ENCODE data around the gene ZNF648. TPM values are rescaled to one million over a fixed set of nuclear protein-coding genes. Genes with fewer than 3 reads are reported as not detected.
"Not testable (repeated sequence)": the region's sequence is repeated elsewhere in the genome, so short reads cannot be mapped to it uniquely, and the experiment has no call there.

ZNF648 gene
- total RNA-seq, 1 experiment from 2014 or later = not detected

DNA sequence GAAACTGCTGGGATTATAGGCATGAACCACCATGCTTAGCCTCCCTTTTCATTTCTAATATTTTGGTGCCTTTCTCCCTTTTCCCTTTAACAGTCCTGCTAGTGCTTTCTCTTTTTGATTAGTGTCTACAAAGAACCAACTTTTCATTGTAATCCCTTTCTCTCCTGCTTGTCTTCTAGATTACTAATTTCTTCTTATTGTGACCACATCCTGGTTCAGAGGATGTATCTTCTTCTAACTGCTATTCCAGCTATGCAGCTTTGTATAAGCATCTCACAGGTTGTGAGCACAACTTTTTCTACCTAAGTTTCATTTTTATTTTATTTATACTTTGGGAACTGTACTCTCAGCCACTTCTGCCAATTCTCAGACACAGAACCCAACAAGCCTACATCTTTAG, 14.7 kb downstream of the ZNF648 start:
- in situ Hi-C loops (cut with HindIII; ENCODE audit: low pct_unique_long_range_greater_than_20kb, low sequenced_read_pairs) = no loop called here
- DNase-seq (ENCODE audit: low read depth) = no peak

DNA sequence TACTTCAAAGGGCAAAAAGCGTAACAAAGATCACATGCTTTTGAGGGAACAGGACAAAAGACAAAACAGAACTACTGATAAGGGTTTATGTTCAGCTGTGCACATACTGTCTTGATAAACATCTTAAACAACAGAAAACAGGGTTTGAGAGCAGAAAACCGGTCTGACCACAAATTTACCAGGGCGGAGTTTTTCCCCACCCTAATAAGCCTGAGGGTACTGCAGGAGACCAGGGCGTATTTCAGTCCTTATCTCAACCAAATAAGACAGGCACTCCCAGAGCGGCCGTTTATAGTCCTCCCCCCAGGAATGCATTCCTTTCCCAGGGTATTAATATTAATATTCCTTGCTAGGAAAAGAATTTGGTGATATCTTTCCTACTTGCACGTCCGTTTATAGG, 16.0 kb downstream of the ZNF648 start:
- in situ Hi-C loops (cut with HindIII; ENCODE audit: low pct_unique_long_range_greater_than_20kb, low sequenced_read_pairs); DNase-seq (ENCODE audit: low read depth): not testable (repeated sequence)

DNA sequence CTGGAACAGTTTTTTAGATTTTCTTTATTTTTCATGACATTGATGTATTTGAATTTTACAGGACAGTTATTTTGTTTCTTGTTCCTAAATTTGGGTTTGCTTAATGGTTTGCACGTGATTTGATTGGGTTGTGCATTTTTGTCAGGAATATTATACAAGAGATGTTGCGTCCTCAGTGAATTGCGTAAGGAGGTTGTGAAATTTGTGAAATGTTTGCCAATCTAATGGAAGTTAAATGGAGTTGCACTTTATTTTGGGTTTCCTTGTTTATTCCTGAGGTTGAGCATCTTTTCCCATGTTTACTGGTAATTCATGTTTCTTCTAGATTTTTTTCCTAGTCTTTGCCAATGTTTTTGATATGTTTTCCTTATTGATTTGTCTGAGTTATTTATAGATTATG, 19.9 kb downstream of the ZNF648 start:
- no peak for DNase-seq (ENCODE audit: low read depth)
- in situ Hi-C loops (cut with HindIII; ENCODE audit: low pct_unique_long_range_greater_than_20kb, low sequenced_read_pairs) = no loop called here

DNA sequence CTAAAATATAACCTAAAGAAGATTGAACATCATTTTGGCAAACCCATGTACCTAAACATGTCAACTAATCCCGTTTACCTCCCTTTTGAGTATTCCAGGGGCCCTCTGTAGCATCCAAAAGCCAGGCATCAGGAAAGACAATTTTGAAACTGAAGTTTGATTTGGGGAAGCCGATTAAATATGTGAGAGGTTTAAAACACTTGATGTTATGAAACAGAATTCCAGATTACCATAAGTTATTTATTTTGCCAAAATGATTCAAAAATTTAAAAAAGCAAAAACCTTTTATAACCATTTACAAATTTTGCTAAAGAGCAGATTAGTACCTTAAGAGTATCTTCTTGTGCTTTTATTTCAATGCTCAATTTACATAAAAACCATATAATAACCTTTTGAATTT, 23.3 kb downstream of the ZNF648 start:
- in situ Hi-C loops (cut with HindIII; ENCODE audit: low pct_unique_long_range_greater_than_20kb, low sequenced_read_pairs) = no loop called here
- DNase-seq (ENCODE audit: low read depth) = no peak

DNA sequence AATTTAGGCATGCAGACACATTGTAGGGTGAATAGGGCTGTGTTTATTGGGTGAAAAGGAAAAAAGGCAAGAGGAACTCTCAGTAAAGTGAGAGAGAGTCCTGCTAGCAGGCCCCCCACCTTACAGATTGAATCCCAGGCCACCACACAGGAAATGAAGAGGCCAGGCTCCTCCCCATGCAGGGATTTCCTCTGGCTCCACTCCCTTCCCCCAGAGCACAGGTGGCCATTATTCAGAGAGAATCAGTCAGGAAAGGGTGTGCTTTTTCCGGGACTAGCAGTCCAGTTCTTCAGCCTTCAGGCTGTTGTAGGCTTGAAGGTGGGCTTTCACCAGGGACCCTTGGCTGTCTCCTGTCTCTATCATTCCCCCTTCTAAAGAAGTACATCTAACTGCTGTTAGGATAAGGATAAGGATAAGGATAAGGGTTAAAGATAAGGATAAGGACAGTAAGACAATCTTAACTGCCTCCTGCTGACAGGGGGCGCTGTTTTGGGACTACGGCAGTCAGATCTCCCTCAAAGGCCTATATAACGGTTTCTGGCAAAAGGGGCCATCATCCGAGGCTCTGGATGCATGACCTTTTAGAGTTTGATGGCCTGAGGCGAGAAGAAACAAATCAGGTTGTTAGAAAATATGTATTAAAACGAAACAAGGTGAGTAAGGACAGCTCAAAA, 26.3 kb downstream of the ZNF648 start:
- DNase-seq (ENCODE audit: low read depth) = no peak
- in situ Hi-C loops (cut with HindIII; ENCODE audit: low pct_unique_long_range_greater_than_20kb, low sequenced_read_pairs) = no loop called here

DNA sequence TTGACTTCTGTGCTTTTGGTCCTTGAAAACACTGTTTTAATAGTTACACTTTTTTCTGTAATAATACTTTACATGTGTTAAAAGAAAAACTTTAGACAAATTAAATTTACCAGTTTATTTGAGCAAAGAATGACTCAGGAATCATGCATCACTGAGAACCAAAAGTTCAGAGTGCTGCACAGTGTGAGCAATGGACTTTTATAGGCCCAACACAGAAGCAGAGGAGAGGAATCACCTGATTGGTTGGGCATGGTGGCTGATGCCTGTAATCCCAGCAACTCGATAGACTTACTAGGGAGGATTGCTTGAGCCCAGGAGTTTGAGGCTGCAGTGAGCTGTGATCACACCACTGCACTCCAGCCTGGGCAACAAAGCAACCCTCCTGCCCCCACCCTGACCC, 29.3 kb downstream of the ZNF648 start:
- peak; percentile 48 for DNase-seq (ENCODE audit: low read depth)
- in situ Hi-C loops (cut with HindIII; ENCODE audit: low pct_unique_long_range_greater_than_20kb, low sequenced_read_pairs) = no loop called here

DNA sequence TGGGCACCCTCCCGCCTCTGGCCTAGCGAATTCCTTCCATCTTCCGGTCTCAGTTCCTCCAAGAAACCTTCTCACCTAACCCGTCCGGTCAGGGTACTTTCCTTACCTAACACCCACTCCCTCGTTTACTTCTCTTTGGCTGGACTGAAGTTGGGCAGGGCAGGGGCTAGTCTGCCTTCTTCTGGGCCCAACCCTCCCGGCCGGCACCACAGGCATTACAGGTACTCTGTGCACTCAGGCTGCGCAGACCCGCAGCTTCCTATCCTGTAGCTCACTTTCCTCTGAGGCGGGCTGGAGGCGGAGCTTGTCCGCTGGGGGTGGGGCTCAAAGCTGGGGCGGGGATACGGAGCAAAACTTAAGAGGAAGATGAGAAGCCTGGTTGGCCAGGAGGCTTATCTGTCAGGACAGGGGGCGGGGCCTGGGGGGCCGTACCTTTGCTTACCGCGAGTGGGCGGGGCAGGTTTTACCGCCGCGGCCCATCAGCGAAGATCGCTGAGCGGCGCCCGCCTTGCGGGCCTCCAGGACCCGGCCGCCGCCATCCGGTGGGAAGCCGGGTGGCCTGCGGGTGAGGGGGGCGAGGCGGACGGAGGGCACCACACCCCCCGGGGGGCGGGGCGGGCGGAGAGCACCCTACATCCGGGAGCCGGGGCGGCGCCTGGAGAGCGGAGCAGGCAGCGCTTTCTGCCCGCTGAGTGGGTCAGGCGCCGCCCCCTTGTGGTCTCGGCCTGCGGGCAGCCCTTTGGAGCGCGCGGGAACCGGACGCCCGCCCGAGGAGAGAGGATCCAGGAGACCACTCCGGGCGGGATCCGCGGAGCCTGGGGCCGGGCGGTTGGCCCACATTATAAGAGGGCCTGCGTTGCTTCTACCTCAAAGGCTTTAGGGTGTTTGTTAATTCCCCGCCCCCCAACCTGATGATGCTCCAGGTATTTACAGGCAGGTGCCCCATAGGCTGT, 31.9 kb downstream of the ZNF648 start:
- in situ Hi-C loops (cut with HindIII; ENCODE audit: low pct_unique_long_range_greater_than_20kb, low sequenced_read_pairs) = no loop called here
- DNase-seq (ENCODE audit: low read depth) = peak; percentile 94

DNA sequence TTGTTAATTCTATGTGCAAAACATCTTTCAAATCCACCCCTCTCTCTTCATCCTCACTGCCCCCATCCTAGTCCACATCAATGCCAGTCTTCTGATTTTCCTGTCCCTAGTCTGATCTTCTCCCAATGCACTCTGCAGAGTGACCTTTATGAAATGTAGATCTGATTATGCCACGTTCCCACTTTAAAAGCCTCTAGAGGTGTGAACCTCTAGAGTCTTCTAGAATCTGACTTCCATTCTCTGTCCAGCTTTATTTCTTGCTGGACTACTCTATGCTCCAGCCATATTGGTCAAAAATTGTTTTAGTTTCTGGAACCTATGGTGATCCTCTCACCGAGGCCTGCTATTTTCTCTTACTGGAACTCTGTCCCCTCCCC, 32.5 kb downstream of the ZNF648 start:
- no peak for DNase-seq (ENCODE audit: low read depth)
- in situ Hi-C loops (cut with HindIII; ENCODE audit: low pct_unique_long_range_greater_than_20kb, low sequenced_read_pairs) = no loop called here

DNA sequence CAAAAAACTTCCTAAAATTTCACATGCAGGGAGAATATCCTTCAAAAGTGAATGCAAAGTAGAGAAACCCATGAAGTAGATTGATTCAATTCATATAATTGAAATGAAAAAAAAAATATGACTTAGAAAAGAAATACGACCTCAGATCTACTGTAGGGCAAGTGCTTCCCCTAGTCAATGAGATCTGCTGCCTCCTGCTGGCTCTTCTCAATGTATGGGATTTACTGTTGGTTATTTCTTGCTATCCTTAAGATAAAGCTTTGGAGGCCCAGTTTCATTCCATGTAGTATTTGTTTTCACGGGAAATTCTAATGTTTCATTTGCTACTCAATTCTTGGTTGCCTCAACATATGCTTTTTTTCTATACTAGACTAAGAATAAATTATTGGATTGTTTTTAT, 46.2 kb downstream of the ZNF648 start:
- no peak for DNase-seq (ENCODE audit: low read depth)

DNA sequence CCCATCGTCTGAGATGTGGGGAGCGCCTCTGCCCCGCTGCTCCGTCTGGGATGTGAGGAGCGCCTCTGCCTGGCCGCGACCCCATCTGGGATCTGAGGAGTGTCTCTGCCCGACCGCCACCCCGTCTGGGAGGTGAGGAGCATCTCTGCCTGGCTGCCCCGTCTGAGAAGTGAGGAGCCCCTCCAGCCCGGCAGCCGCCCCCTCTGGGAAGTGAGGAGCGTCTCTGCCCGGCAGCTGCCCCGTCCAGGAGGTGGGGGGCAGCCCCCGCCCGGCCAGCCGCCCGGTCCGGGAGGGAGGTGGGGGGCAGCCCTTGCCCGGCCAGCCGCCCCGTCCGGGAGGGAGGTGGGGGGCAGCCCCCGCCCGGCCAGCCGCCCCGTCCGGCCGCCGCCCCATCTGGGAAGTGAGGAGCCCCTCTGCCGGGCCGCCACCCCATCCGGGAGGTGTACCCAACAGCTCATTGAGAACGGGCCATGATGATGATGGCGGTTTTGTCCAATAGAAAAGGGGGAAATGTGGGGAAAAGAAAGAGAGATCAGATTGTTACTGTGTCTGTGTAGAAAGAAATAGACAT, 50.6 kb downstream of the ZNF648 start:
- DNase-seq (ENCODE audit: low read depth); in situ Hi-C loops (cut with HindIII; ENCODE audit: low pct_unique_long_range_greater_than_20kb, low sequenced_read_pairs): not testable (repeated sequence)

More for the DNA sequence above, 46.2 kb downstream of the ZNF648 start:
- in situ Hi-C loops (cut with HindIII; ENCODE audit: low pct_unique_long_range_greater_than_20kb, low sequenced_read_pairs) = no loop called here

DNA sequence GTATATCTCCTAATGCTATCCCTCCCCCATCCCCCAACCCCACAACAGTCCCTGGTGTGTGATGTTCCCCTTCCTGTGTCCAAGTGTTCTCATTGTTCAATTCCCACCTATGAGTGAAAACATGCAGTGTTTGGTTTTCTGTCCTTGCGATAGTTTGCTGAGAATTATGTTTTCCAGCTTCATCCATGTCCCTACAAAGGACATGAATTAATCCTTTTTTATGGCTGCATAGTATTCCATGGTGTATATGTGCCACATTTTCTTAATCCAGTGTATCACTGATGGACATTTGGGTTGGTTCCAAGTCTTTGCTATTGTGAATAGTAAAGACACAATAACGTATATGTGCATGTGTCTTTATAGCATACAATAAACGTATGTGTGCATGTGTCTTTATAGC, 56.1 kb downstream of the ZNF648 start:
- in situ Hi-C loops (cut with HindIII; ENCODE audit: low pct_unique_long_range_greater_than_20kb, low sequenced_read_pairs); DNase-seq (ENCODE audit: low read depth): not testable (repeated sequence)

DNA sequence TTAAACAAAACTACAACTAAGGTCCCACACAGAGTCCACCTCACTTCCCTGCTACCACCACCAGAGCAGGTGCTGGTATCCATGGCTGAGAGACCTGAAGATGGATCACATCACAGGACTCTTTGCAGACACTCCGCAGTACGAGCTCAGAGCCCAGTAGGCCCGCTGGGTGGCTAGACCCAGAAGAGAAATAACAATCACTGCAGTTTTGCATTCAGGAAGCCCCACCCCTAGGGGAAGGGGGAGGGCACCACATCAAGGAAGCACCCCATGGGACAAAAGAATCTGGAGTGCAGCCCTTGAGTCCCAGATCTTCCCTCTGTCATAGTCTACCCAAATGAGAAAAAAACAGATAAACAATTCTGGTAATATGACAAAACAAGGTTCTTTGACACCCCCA, 56.9 kb downstream of the ZNF648 start:
- in situ Hi-C loops (cut with HindIII; ENCODE audit: low pct_unique_long_range_greater_than_20kb, low sequenced_read_pairs) = no loop called here
- no peak for DNase-seq (ENCODE audit: low read depth)
